A549 (cell line): ENCODE results near the gene GET4. TPM values are rescaled to one million over a fixed set of nuclear protein-coding genes. Genes with fewer than 3 reads are reported as not detected.

Experiments
- ATAC-seq, 2 experiments: fragments of 200-7000 bp in 1 of 2; fragments of >200 bp in 1 of 2; cut with Nextera tagmentation in 1 of 2; cut with Tn5 transposase in 1 of 2; 3 replicates each; pipeline versions ENCODE4 v1.8.0 to v1.9.1; 2018 to 2020; ENCODE audit warnings: mild to moderate bottlenecking in 1 of 2, moderate library complexity in 1 of 2
- CTCF ChIA-PET: fragments of 300-600 bp; sonication (Branson Sonifier 250); formaldehyde crosslinking; extraction: SDS; loops from one replicate; lab custom pipeline; 2021; ENCODE audit warnings: antibody characterized with exemption, inconsistent platforms; lab: Yijun Ruan, JAX
- POLR2A ChIA-PET: fragments of 350-600 bp; formaldehyde crosslinking; extraction: SDS; loops from one replicate; lab custom pipeline; 2021; ENCODE audit warnings: antibody characterized with exemption, inconsistent platforms; lab: Yijun Ruan, JAX
- DNase-seq, 2 experiments: peaks; one replicate each; pipeline versions ENCODE4 v3.0.0 to v3.0.0-alpha.2; 2011 to 2016; ENCODE audit warnings: low read depth in 1 of 2, low spot score in 1 of 2
- FAIRE-seq: peaks from 2 replicates; lab custom pipeline; 2011; peaks lifted over from hg19 to GRCh38; lab: Jason Lieb, UNC
- H3K27ac ChIP-seq, 2 experiments: fragments of >200 bp; sonication (Bioruptor Twin); formaldehyde crosslinking; 3 replicates each; pipeline ENCODE4 v1.5.1; 2016 to 2017
- H3K4me1 ChIP-seq: fragments of >200 bp; sonication (Bioruptor Twin); formaldehyde crosslinking; 3 replicates; pipeline ENCODE4 v1.6.1; 2016
- H3K4me2 ChIP-seq: fragments of >200 bp; sonication (Bioruptor Twin); formaldehyde crosslinking; 3 replicates; pipeline ENCODE4 v1.6.1; 2016
- H3K4me3 ChIP-seq: fragments of >200 bp; sonication (Bioruptor Twin); formaldehyde crosslinking; 3 replicates; pipeline ENCODE4 v1.5.1; 2016
- H3K9me3 ChIP-seq: fragments of >200 bp; sonication (Bioruptor Twin); formaldehyde crosslinking; 3 replicates; pipeline ENCODE4 v1.6.1; 2016
- EHF ChIP-seq: fragments of 250-450 bp; sonication (Bioruptor Pico); IDR thresholded peaks from 2 replicates; pipeline ENCODE4 v1.5.0; 2020; ENCODE audit warnings: mild to moderate bottlenecking
- EHMT2 ChIP-seq: fragments of 200-600 bp; sonication (generic); IDR thresholded peaks from 2 replicates; pipeline ENCODE4 v1.6.1; 2016; ENCODE audit warnings: antibody characterized with exemption, low read depth, mild to moderate bottlenecking, moderate library complexity
- EP300 ChIP-seq, 2 experiments: fragments of >200 bp; sonication (Bioruptor Twin); formaldehyde crosslinking; IDR thresholded peaks; 2 replicates in 1 of 2; 3 replicates in 1 of 2; pipeline ENCODE4 v1.6.1; 2016 to 2017
- FOSB ChIP-seq: fragments of 250-450 bp; sonication (Bioruptor Pico); IDR thresholded peaks from 2 replicates; pipeline ENCODE4 v1.5.0; 2020; ENCODE audit warnings: mild to moderate bottlenecking, moderate library complexity
- FOSL2 ChIP-seq, 2 experiments: fragments of 450-650 bp in 1 of 2; fragments of >200 bp in 1 of 2; sonication (Bioruptor Twin) in 1 of 2; formaldehyde crosslinking; IDR thresholded peaks; 2 replicates each; pipeline versions ENCODE4 v1.5.0 to v1.6.1; 2016 to 2020; ENCODE audit warnings: mild to moderate bottlenecking in 1 of 2, moderate library complexity in 1 of 2
- FOXS1 ChIP-seq: fragments of 250-450 bp; sonication (Bioruptor Pico); IDR thresholded peaks from 2 replicates; pipeline ENCODE4 v1.5.0; 2020; ENCODE audit warnings: mild to moderate bottlenecking, moderate library complexity
- GATA3 ChIP-seq: IDR thresholded peaks from 2 replicates; pipeline ENCODE4 v1.6.1; 2012; ENCODE audit warnings: borderline replicate concordance
- HOXB13 ChIP-seq: fragments of 250-450 bp; sonication (Bioruptor Pico); IDR thresholded peaks from 2 replicates; pipeline ENCODE4 v1.5.0; 2020; ENCODE audit warnings: low read depth, mild to moderate bottlenecking, moderate library complexity
- HOXB5 ChIP-seq: fragments of 250-450 bp; sonication (Bioruptor Pico); IDR thresholded peaks from 2 replicates; pipeline ENCODE4 v1.5.0; 2020; ENCODE audit warnings: mild to moderate bottlenecking, moderate library complexity
- JUN ChIP-seq, 2 experiments: fragments of >200 bp; sonication (Bioruptor Twin); formaldehyde crosslinking; IDR thresholded peaks; 2 replicates in 1 of 2; 3 replicates in 1 of 2; pipeline ENCODE4 v1.6.1; 2016 to 2017
- KDM1A ChIP-seq: fragments of 200-600 bp; sonication (generic); IDR thresholded peaks from 2 replicates; pipeline ENCODE4 v1.6.1; 2016; ENCODE audit warnings: low read depth, mild to moderate bottlenecking
- MYC ChIP-seq: IDR thresholded peaks from 2 replicates; pipeline ENCODE4 v1.6.1; 2012; ENCODE audit warnings: mild to moderate bottlenecking, inconsistent platforms, low read length, improper control_type of control experiment, borderline replicate concordance
- POLR2A ChIP-seq: IDR thresholded peaks from 2 replicates; pipeline ENCODE4 v1.6.1; 2012; ENCODE audit warnings: mild to moderate bottlenecking, low read length
- RCOR1 ChIP-seq: fragments of 150-350 bp; IDR thresholded peaks from 2 replicates; pipeline ENCODE4 v1.6.1; 2014; ENCODE audit warnings: antibody characterized with exemption, low read length, low read depth
- RNF2 ChIP-seq: fragments of 200-600 bp; sonication (generic); IDR thresholded peaks from 2 replicates; pipeline ENCODE4 v1.6.1; 2016; ENCODE audit warnings: low read depth, mild to moderate bottlenecking, antibody characterized with exemption, moderate library complexity, borderline replicate concordance
- SREBF2 ChIP-seq: fragments of 450-650 bp; IDR thresholded peaks from 2 replicates; pipeline ENCODE4 v1.6.1; 2014; ENCODE audit warnings: mild to moderate bottlenecking, moderate library complexity
- ZC3H11A ChIP-seq: fragments of 450-650 bp; IDR thresholded peaks from 2 replicates; pipeline ENCODE4 v1.6.1; 2014; ENCODE audit warnings: antibody characterized with exemption, mild to moderate bottlenecking
- WGBS: methylation state at CpG from one replicate; pipeline ENCODE4 v1.1.6; 2017; ENCODE audit errors: missing lambda C conversion rate; 5-methylcytosine and 5-hydroxymethylcytosine counted together
- polyA plus RNA-seq, 4 experiments: library from polyadenylated mRNA; depleted of rRNA in 3 of 4; stranded (reverse); fragments of >200 nt; fragmentation: RNase III in 1 of 4; extraction: RNeasy Plus Mini Kit Qiagen cat#74134 plus additional on column Dnase treatment in 1 of 4; gene quantifications; 2 replicates in 3 of 4; 3 replicates in 1 of 4; pipeline ENCODE4 v1.2.3, GENCODE V29; 2011 to 2017
- TF ChIP-seq, protein P1 (sequence below): fragments of 200-600 bp; sonication (generic); IDR thresholded peaks from 2 replicates; pipeline ENCODE4 v1.6.1; 2016; ENCODE audit warnings: antibody characterized with exemption, mild to moderate bottlenecking, moderate library complexity
- TF ChIP-seq, protein P2 (sequence below): IDR thresholded peaks from 2 replicates; pipeline ENCODE4 v1.6.1; 2012
- TF ChIP-seq, protein P3 (sequence below): fragments of 150-350 bp; IDR thresholded peaks from 2 replicates; pipeline ENCODE4 v1.6.1; 2014; ENCODE audit warnings: low read depth, mild to moderate bottlenecking, low read length
- TF ChIP-seq, protein P4 (sequence below): fragments of >200 bp; sonication (Bioruptor Twin); formaldehyde crosslinking; IDR thresholded peaks from 2 replicates; pipeline ENCODE4 v1.6.1; 2016
- TF ChIP-seq, protein P5 (sequence below): IDR thresholded peaks from 2 replicates; pipeline ENCODE4 v1.6.1; 2012; ENCODE audit warnings: low read depth, borderline replicate concordance
- TF ChIP-seq, protein P6 (sequence below): fragments of >200 bp; sonication (Bioruptor Twin); formaldehyde crosslinking; IDR thresholded peaks from 3 replicates; pipeline ENCODE4 v1.5.1; 2016

The GET4 gene
- polyA plus RNA-seq, 2 of the 4 experiments (the other 2 are of a cell fraction), result 26.1 to 37.0 TPM

DNA sequence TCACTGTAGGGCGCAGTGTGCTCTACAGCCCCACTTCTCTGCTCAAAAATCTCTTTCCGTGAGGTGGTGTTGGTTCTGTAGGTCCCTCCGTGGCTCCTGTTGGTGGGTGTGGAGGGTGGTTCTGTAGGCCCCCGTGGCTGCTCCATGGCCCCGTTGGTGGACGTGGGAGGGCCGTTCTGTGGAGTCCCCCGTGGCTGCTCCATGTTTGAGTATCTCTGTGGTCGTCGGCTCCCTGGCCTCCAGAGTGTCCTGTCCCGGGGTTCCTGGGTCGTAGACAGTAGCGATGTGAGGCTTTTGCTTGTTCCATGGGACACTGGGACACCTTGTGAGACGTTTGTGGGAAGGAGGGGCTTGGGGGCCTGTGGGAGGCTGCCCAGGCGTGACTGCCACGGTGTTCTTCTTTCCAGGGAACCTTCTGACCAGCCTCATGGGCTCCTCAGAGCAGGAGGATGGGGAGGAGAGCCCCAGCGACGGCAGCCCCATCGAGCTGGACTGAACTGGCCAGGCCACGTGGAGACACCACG lies 18.6 kb downstream of the GET4 start:
- ATAC-seq (no peak), DNase-seq (no peak), FAIRE-seq (no peak)
- Histone ChIP-seq H3K4me3 (no peak overlapping the region), H3K27ac (no peak overlapping the region), H3K4me1 (no peaks in the 10 kb centered on the region), H3K9me3 (no peaks in the 10 kb centered on the region), H3K4me2 (no peak overlapping the region)
- CTCF ChIA-PET, result interaction anchor here (1.7 to 1.8 kb wide), 2 partner anchors 13 to 59 kb away, joined by 4 read pairs; partner anchors contain the start of gene ADAP1
- no peak for TF ChIP-seq POLR2A
- TF ChIP-seq, protein P1, sequence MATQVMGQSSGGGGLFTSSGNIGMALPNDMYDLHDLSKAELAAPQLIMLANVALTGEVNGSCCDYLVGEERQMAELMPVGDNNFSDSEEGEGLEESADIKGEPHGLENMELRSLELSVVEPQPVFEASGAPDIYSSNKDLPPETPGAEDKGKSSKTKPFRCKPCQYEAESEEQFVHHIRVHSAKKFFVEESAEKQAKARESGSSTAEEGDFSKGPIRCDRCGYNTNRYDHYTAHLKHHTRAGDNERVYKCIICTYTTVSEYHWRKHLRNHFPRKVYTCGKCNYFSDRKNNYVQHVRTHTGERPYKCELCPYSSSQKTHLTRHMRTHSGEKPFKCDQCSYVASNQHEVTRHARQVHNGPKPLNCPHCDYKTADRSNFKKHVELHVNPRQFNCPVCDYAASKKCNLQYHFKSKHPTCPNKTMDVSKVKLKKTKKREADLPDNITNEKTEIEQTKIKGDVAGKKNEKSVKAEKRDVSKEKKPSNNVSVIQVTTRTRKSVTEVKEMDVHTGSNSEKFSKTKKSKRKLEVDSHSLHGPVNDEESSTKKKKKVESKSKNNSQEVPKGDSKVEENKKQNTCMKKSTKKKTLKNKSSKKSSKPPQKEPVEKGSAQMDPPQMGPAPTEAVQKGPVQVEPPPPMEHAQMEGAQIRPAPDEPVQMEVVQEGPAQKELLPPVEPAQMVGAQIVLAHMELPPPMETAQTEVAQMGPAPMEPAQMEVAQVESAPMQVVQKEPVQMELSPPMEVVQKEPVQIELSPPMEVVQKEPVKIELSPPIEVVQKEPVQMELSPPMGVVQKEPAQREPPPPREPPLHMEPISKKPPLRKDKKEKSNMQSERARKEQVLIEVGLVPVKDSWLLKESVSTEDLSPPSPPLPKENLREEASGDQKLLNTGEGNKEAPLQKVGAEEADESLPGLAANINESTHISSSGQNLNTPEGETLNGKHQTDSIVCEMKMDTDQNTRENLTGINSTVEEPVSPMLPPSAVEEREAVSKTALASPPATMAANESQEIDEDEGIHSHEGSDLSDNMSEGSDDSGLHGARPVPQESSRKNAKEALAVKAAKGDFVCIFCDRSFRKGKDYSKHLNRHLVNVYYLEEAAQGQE, result no peak
- TF ChIP-seq EP300 (IDR thresholded peaks at IDR 0.05), result no peak
- TF ChIP-seq HOXB5 (CRISPR knock-in tag), result no peak
- no peak for TF ChIP-seq RCOR1
- TF ChIP-seq SREBF2, result no peak
- no peak for TF ChIP-seq EHF
- TF ChIP-seq KDM1A, result no peak
- TF ChIP-seq, protein P2, sequence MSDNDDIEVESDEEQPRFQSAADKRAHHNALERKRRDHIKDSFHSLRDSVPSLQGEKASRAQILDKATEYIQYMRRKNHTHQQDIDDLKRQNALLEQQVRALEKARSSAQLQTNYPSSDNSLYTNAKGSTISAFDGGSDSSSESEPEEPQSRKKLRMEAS, result no peak
- no peak for TF ChIP-seq GATA3
- TF ChIP-seq, protein P3, sequence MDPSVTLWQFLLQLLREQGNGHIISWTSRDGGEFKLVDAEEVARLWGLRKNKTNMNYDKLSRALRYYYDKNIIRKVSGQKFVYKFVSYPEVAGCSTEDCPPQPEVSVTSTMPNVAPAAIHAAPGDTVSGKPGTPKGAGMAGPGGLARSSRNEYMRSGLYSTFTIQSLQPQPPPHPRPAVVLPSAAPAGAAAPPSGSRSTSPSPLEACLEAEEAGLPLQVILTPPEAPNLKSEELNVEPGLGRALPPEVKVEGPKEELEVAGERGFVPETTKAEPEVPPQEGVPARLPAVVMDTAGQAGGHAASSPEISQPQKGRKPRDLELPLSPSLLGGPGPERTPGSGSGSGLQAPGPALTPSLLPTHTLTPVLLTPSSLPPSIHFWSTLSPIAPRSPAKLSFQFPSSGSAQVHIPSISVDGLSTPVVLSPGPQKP, result no peak
- no peak for TF ChIP-seq ZC3H11A
- TF ChIP-seq EHMT2, result no peak
- 98% methylated on average over 17 of the region's 21 CpGs for WGBS
- POLR2A ChIA-PET, result no interaction called here

DNA sequence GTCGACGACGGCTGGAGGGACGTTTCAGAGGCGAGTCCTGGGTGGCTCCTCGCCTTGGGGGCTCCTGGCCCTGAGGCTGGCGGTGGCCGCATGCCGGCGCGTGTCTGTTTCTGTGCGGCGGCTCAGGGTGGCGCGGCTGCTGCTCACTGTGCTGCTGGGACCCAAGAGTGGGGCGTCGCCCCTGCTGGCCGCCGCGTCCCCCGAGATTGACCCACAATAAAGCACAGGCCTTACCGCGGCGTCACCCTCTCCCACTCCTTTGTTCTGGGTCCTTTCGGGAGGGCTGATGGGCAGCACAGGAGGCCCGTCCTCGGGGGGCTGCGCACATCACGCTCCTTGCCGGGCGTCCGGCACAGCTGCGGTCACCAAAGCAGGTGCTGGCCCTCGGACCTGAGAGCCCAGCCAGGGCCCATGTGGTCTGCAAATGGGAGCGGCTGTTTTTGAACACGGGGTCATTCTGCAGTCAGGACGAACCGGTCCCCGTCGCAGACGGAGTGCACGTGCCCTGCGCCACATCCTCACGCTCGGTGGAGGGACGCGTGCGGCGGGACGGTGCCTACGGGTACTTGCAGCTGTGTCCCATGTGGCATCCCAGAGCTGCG lies 19.2 kb downstream of the GET4 start:
- no peak overlapping the region for H3K4me2 ChIP-seq
- ATAC-seq (no peak), DNase-seq (no peak), FAIRE-seq (no peak)
- 98% methylated on average over 48 of the region's 52 CpGs for WGBS
- no peaks in the 10 kb centered on the region for H3K4me1 ChIP-seq
- no peak overlapping the region for H3K27ac ChIP-seq
- no peak for TF ChIP-seq KDM1A
- 0 out of 5 replicates have a peak, but pooled peaks of 1 of the 2 experiments have one; percentile 18 for TF ChIP-seq JUN (IDR thresholded peaks at IDR 0.05)
- H3K4me3 ChIP-seq, result no peak overlapping the region
- ChIA-PET POLR2A (no interaction called here), CTCF (interaction anchor here (0.6 to 2.0 kb wide), 2 partner anchors 13 to 324 kb away, joined by 3 to 5 read pairs; no protein-coding TSS in a partner anchor)
- H3K9me3 ChIP-seq, result no peaks in the 10 kb centered on the region

DNA sequence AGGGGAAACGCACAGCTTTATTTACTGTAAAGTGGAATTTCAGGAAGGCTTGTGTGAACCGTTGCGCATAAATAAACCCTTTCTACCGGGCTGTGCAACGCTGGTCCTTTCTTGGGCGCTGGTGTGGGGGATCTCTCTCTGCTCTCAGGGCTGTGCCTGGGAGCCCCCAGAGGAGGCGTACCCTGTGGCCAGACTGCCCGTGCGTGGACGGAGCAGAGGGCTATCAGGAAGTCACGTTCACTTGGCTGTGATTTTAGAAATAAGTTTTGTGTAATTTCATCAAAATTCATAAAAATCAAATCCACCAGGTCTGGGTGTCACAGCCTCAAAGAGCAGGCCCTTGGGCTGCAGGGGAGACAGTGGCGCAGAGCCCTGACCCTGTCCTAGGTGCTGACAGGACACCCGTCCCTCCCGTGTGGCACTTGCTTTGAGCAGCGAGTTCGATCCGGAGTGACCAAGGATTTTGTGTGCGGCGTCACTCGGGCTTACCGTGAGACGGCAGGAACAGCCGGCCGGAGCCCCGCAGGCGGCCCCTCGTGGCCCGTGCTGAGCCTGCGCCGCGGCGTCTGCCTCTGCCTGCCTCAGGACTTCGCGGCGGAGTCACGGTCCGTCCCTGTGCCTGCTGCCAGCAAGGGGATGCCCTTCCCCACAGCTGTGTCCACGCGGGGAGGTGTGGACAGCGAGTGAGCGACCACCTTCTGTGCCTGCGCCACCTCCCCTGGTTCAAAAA lies 20.2 kb downstream of the GET4 start:
- Histone ChIP-seq H3K4me3 (no peak overlapping the region), H3K4me2 (no peak overlapping the region), H3K4me1 (peaks cover 9% of the 10 kb centered on the region), H3K27ac (no peak overlapping the region), H3K9me3 (no peaks in the 10 kb centered on the region)
- FAIRE-seq, result no peak
- 91% methylated on average over 41 of the region's 42 CpGs for WGBS
- DNase-seq, result no peak
- CTCF ChIA-PET, result interaction anchor here (0.6 to 2.0 kb wide), 2 partner anchors 12 to 325 kb away, joined by 3 to 5 read pairs; no protein-coding TSS in a partner anchor
- TF ChIP-seq, protein P4, sequence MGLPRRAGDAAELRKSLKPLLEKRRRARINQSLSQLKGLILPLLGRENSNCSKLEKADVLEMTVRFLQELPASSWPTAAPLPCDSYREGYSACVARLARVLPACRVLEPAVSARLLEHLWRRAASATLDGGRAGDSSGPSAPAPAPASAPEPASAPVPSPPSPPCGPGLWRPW, result no peak
- TF ChIP-seq, protein P5, sequence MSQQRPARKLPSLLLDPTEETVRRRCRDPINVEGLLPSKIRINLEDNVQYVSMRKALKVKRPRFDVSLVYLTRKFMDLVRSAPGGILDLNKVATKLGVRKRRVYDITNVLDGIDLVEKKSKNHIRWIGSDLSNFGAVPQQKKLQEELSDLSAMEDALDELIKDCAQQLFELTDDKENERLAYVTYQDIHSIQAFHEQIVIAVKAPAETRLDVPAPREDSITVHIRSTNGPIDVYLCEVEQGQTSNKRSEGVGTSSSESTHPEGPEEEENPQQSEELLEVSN, result no peak
- TF ChIP-seq FOSL2 (IDR thresholded peaks at IDR 0.05) (no peak), FOSL2 (CRISPR knock-in tag; IDR thresholded peaks at IDR 0.05) (no peak), HOXB13 (CRISPR knock-in tag) (no peak), RNF2 (no peak), FOXS1 (CRISPR knock-in tag) (no peak), GATA3 (no peak), KDM1A (no peak), FOSB (no peak), MYC (no peak), EP300 (IDR thresholded peaks at IDR 0.05) (no peak)
- TF ChIP-seq, protein P2, result no peak
- TF ChIP-seq, protein P6, sequence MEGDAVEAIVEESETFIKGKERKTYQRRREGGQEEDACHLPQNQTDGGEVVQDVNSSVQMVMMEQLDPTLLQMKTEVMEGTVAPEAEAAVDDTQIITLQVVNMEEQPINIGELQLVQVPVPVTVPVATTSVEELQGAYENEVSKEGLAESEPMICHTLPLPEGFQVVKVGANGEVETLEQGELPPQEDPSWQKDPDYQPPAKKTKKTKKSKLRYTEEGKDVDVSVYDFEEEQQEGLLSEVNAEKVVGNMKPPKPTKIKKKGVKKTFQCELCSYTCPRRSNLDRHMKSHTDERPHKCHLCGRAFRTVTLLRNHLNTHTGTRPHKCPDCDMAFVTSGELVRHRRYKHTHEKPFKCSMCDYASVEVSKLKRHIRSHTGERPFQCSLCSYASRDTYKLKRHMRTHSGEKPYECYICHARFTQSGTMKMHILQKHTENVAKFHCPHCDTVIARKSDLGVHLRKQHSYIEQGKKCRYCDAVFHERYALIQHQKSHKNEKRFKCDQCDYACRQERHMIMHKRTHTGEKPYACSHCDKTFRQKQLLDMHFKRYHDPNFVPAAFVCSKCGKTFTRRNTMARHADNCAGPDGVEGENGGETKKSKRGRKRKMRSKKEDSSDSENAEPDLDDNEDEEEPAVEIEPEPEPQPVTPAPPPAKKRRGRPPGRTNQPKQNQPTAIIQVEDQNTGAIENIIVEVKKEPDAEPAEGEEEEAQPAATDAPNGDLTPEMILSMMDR, result no peak
- POLR2A ChIA-PET, result no interaction called here
- no peak for ATAC-seq
